ENCODE measurements around the gene EVX1. TPM values are rescaled to one million over a fixed set of nuclear protein-coding genes. Genes with fewer than 3 reads are reported as not detected.
A peak's percentile ranks its signal among the peaks of the same experiment; 100 is the strongest.

The EVX1 gene
- total and polyA plus RNA-seq, 2 of the 13 experiments (the other 11 are each of a cell fraction or from before 2014, with no cell fraction given) = not detected

GRCh38 chr7:27198871-27199801 is 43.5 kb upstream of the EVX1 start:
- Histone ChIP-seq H3K4me1 (ENCODE audit: insufficient read depth, low read length) (peaks cover 35% of the 10 kb centered on the region), H3K9ac (ENCODE audit: insufficient read depth, low read depth, low read length) (no peak overlapping the region), H3K4me2 (ENCODE audit: low read depth, low read length) (peak overlapping the region; percentile 80), H2AFZ (ENCODE audit: low read length) (no peak overlapping the region), H3K4me3 (replicated peaks in 1 of 3; ENCODE audit: insufficient read depth in 1 of 3, low read depth in 2 of 3, low read length in 3 of 3) (peak overlapping the region; percentile 46 to 69 (median 49); a peak in 4 of 6 replicates), H3K9me3 (ENCODE audit: low read length) (no peaks in the 10 kb centered on the region), H3K36me3 (replicated peaks in 1 of 2; ENCODE audit: control insufficient read depth in 1 of 2, insufficient read depth in 2 of 2, low read length in 2 of 2) (no peaks in the 10 kb centered on the region), H3K27me3 (ENCODE audit: control insufficient read depth in 1 of 2, insufficient read depth in 2 of 2, low read length in 2 of 2) (peaks cover 13 to 66% of the 10 kb centered on the region in 2 experiments), H3K79me2 (ENCODE audit: insufficient read depth, low read length) (no peaks in the 10 kb centered on the region), H3K27ac (ENCODE audit: extremely low read length, insufficient read depth, low read length) (no peak overlapping the region), H4K20me1 (ENCODE audit: insufficient read depth, low read length) (peaks cover 3% of the 10 kb centered on the region; the same call in 1 of the 2 replicates)
- ChIA-PET CTCF (ENCODE audit: low intra/inter-chr PET ratio, low total read pairs) (no interaction called here), POLR2A (no interaction called here)
- 12% methylated on average over 10 of the region's 93 CpGs for WGBS (ENCODE audit: low lambda C conversion rate)
- BruUV-seq (replicated peaks) = no TSS peak
- intact Hi-C loops (cut with micrococcal nuclease; ENCODE audit: unreplicated experiment) (loop anchor here (5.0 to 10.0 kb wide), 2 partner anchors 406 to 573 kb away; no protein-coding TSS in a partner anchor), in situ Hi-C loops (cut with HindIII; ENCODE audit: extremely low pct_ligation_motif_present, low pct_unique_long_range_greater_than_20kb) (no loop called here)
- peak; percentile 30 for ATAC-seq
- no peak for FAIRE-seq
- DNase-seq (ENCODE audit: low spot score) = no peak
- 0 out of 2 replicates have a peak, but pooled peaks have one; percentile 13 for TF ChIP-seq BCL6 (CRISPR knock-in tag; IDR thresholded peaks at IDR 0.05)
- TF ChIP-seq, protein P1, sequence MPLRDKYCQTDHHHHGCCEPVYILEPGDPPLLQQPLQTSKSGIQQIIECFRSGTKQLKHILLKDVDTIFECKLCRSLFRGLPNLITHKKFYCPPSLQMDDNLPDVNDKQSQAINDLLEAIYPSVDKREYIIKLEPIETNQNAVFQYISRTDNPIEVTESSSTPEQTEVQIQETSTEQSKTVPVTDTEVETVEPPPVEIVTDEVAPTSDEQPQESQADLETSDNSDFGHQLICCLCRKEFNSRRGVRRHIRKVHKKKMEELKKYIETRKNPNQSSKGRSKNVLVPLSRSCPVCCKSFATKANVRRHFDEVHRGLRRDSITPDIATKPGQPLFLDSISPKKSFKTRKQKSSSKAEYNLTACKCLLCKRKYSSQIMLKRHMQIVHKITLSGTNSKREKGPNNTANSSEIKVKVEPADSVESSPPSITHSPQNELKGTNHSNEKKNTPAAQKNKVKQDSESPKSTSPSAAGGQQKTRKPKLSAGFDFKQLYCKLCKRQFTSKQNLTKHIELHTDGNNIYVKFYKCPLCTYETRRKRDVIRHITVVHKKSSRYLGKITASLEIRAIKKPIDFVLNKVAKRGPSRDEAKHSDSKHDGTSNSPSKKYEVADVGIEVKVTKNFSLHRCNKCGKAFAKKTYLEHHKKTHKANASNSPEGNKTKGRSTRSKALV (CRISPR knock-in tag; IDR thresholded peaks at IDR 0.05) = peak; percentile 88
- no peak for TF ChIP-seq GATAD2A (CRISPR knock-in tag; IDR thresholded peaks at IDR 0.05)
- TF ChIP-seq MED13 (CRISPR knock-in tag; IDR thresholded peaks at IDR 0.05) = 0 out of 2 replicates have a peak, but pooled peaks have one; percentile 23
- 0 out of 2 replicates have a peak, but pooled peaks have one; percentile 20 for TF ChIP-seq HNRNPL (IDR thresholded peaks at IDR 0.05; ENCODE audit: low read depth, low read length)
- no peak for TF ChIP-seq GMEB1 (CRISPR knock-in tag; IDR thresholded peaks at IDR 0.05; ENCODE audit: borderline replicate concordance)
- TF ChIP-seq EZH2 (conservative IDR thresholded peaks at IDR 0.05; ENCODE audit: low read depth, low read length) = peak; percentile 92
- no peak for TF ChIP-seq ZNF580 (CRISPR knock-in tag; IDR thresholded peaks at IDR 0.05; ENCODE audit: borderline replicate concordance, low read depth)
- 0 out of 2 replicates have a peak, but pooled peaks have one; percentile 29 for TF ChIP-seq ZNF598 (CRISPR knock-in tag; IDR thresholded peaks at IDR 0.05; ENCODE audit: borderline replicate concordance)
- TF ChIP-seq ZNF746 (CRISPR knock-in tag; IDR thresholded peaks at IDR 0.05) = no peak
- TF ChIP-seq ZFP37 (CRISPR knock-in tag; IDR thresholded peaks at IDR 0.05; ENCODE audit: borderline replicate concordance) = no peak
- TF ChIP-seq, protein P2, sequence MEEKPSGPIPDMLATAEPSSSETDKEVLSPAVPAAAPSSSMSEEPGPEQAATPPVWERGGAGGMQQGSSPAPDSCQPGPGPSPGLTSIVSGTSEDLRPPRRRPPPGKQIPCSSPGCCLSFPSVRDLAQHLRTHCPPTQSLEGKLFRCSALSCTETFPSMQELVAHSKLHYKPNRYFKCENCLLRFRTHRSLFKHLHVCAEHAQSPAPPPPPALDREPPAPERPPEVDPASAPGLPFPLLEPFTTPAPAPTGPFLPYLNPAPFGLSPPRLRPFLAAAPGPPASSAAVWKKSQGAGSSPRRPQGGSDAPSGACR (CRISPR knock-in tag; IDR thresholded peaks at IDR 0.05) = no peak
- no peak for TF ChIP-seq JUND (CRISPR knock-in tag; IDR thresholded peaks at IDR 0.05)
- TF ChIP-seq ZNF777 (CRISPR knock-in tag; IDR thresholded peaks at IDR 0.05) = peak; percentile 92
- TF ChIP-seq, protein P3, sequence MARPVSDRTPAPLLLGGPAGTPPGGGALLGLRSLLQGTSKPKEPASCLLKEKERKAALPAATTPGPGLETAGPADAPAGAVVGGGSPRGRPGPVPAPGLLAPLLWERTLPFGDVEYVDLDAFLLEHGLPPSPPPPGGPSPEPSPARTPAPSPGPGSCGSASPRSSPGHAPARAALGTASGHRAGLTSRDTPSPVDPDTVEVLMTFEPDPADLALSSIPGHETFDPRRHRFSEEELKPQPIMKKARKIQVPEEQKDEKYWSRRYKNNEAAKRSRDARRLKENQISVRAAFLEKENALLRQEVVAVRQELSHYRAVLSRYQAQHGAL (CRISPR knock-in tag; IDR thresholded peaks at IDR 0.05; ENCODE audit: not compliant biosample characterization) = no peak
